Non-pigmented ciliary epithelial cell (primary cell): Measurements from ENCODE around the gene AP2A1.
"Not testable (repeated sequence)": the region's sequence is repeated elsewhere in the genome, so short reads cannot be mapped to it uniquely, and the experiment has no call there.

ENCODE experiments used
- DNase-seq: peaks from one replicate; pipeline ENCODE4 v3.0.0-alpha.2; 2010; ENCODE audit warnings: low read depth

Gene AP2A1

DNA sequence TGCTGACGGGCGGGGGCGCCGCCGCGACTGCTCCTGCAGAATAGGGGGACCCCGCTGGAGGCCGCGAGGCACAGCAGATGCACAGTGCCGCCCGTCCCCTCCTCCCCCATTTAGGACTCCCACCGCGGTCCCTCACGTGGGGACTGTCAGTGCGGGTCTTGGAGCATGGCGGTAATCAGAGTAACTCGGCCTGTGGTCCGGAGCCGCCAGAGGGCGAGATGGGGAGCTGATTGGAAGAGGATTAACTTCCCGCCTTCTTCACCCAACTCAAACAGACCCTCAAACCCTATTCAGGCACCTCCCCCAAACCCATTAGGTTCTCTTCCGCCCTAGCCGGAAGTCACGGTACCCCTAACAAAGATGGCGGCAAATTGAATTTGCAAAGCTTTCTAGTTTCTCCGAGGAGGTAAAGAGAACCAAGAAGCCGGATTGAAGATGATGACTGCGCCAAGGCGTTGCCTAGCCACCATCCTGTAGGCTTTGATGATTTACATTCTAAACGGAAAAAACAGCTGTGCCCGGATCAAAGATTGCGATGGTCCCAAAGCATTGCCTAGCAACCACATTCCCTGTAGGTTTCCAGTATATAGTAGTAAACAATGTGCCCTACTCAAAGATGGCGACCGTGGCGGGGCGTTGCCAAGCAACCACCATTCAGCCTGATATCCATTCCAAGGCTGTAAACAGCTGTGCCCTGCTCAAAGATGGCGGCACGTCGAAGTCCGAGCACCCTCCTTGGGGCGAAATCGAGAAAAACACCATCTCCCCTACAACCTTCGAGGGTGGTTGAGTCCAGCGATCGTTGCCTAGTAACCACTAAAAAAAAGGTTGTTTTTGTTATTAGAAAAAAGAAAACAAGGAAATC is 46.4 kb downstream of the AP2A1 start, which contains the start of gene FUZ:
FUZ (minus strand) TSS at position 296 of the 865 bp plus-strand sequence; CDS start at position 110, 186 bp downstream.
- peak; percentile 93 for DNase-seq

DNA sequence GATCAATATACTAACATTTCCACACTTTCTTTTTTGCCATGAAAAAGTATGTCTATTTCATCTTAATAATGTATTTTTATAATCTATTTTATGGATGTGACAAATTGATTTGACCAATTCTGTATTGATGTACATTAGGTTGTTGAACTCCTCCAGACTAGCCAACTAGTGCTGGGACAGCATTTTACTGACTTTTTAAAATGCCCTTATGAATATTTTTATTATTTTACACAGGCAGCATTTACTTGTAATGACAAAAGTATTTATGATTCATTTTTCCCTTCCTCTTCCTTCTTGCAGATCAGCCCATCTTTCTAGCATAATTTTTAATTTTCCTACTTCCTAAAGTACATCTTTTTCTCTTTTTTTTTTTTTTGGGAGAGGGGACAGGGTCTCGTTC is 47.2 kb downstream of the AP2A1 start:
- no peak for DNase-seq

DNA sequence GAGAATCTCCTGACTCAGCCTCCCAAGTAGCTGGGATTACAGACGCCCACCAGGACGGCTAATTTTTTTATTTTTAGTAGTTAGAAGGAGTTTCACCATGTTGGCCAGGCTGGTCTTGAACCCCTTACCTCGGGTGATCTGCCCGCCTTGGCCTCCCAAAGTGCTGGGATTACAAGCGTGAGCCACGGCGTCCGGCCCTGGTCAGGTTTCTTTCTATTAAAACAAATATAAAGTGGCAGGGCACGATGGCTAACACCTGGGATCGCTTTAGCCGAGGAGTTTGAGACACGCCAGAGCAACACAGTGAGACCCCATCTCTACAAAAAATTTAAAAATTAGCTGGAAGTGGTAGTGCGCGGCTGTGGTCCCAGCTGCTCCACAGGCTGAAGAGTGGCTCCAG is 49.8 kb downstream of the AP2A1 start:
- DNase-seq: no peak

DNA sequence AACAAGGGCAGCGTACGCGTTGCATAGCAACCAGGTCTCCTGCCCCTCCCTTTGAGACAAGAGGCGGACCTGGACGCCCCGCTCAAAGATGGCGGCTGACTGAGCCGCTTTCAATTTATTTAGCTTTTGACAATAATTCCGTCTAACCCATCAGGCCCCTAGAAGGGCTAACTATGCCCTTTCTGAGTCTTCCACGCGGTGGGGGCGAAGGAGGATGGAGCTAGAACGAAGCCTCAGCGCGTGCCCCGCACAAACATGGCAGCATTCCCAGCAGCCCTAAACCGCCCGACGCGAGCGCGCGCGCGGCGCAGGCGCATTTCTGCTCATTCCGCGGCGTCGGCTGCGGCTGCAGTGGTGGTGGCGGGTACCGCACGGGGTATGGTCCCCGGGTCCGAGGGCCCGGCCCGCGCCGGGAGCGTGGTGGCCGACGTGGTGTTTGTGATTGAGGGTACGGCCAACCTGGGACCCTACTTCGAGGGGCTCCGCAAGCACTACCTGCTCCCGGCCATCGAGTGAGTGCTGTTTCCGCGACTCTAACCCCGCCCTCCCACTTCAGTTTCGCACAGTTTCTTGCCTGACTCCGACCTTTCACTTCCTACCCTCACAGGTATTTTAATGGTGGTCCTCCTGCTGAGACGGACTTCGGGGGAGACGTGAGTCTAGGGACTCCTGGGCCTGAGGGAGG is 51.3 kb downstream of the AP2A1 start, which contains the start of gene MED25:
MED25 (plus strand) TSS at position 326 of the 685 bp plus-strand sequence; CDS start at position 379, 53 bp downstream.
- DNase-seq: no peak

DNA sequence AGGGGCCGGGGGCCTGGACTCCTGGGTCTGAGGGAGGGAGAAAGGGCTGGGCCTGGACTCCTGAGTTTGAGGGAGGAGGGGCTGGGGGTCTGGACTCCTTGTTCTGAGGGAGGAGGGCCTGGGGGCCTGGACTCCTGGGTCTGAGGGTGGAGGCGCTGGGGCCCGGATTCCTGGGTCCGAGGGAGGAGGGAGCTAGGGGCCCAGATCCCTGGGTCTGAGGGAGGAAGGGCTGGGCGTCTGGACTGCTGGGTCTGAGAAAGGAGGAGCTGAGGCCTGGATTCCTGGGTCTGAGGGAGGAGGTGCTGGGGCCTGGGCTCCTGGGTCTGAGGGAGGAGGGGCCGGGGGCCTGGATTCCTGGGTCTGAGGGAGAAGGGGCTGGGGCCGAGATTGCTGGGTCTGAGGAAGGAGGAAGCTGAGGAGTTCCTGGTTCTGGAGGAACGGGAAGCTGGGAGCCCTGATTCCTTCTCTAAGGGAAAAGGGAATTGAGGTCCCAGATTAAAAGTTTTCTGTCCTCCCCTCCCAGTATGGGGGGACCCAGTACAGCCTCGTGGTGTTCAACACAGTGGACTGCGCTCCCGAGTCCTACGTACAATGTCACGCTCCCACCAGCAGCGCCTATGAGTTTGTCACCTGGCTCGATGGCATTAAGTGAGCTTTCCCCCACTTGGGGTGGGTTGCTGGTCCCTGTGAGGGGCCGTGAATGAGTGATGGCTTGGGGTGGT is 52.0 kb downstream of the AP2A1 start:
- DNase-seq: no peak

DNA sequence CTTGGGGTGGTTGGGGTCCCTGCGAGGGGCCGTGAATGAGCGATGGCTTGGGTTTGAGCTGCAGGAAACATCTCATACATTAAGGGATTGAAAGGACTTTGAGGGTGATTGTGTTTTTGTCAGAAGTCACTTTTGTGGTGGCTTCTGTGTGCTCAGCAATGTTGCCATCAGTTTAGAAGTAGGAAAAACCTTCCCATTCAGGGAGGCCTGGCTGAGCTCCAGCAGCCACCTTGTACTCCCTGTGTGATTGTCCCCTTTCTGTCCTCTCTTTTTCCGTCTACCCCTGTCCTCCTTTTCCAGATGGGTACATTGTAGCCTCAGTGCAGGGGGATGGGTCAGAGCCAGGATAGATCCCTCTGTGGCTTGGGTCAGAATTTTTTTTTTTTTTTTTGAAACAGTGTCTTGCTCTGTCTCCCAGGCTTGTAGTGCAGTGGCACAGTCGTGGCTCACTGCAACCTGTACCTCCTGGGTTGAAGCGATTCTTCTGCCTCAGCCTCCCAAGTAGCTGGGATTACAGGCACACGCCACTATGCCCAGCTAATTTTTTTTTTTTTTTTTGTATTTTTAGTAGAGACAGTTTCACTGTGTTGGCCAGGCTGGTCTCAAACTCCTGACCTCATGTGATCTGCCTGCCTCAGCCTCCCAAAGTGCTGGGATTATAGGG is 52.8 kb downstream of the AP2A1 start:
- DNase-seq: not testable (repeated sequence)

DNA sequence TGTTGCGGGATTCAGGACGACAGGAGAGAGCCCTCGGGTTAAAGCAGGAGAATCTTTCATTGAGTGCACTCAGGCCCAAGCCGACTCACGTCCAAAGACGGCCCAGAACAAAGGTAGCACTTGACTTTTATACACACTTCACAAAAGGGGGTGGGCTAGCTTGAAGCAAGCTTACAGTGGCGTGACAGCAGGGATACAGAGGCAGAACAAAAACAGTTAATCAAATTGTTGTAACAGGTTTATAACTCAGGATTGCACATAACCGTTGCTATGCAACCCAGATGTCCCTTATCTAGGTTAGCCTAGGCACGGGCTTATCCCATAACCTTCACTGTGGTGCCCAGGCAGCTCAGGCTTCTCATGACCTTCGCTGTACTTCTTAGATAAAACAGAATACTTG is 53.3 kb downstream of the AP2A1 start:
- no peak for DNase-seq

DNA sequence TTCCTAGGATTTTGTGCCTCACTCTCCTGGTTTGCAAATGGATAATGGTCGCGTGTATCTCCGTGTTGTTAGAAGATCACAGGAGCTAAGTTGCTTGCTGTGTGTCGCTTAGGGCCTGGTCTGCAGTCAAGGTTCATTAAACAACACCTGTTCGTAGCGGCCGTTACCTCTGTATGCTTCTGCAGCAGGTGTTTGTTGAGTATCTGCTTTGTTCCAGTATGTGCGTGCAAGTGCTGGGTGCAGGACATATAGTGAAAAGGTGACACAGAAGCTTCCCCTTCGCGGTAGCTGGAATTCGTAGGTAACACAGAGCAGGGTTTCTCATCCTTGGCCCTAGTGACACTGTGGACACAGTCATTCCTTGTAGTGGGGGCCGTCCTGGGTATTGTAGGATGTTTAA is 56.7 kb downstream of the AP2A1 start:
- no peak for DNase-seq

DNA sequence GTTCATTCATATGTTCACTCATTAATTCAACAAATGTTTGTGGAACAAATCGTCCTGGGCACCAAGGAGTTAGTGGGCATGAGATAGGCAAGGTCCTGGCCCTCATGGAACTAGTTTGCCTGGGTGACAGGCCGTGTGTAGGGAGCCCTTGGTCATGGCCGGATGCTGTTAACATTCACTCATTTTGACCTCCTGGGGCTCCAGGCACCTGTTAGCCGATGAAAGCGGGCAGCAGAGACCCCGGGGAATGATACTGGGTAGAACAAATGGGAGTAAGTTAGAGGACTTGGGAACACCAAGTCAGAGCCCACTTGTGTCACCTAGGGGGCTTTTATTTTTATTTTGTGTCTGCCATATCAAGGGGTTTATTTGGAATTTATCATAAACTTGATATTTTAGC is 57.9 kb downstream of the AP2A1 start:
- no peak for DNase-seq

DNA sequence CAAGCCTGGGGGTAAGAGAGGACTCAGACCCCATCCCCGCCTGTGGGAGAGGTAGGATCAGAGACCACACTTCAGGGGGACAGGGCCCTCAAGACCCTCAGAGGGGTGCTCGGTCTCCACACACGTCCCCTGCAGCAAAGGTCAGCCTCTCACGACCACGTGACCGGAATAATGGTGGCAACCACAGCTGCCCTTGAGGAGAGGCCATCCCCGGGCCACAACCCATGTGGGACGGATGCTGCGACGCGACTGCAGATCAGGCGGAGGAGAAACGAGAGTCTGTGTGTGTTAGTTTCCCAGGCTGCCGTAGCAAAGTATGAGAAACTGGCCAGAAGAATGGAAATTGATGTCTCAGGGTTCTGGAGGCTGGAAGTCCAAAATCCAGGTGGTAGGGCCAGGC is 60.2 kb downstream of the AP2A1 start:
- no peak for DNase-seq

DNA sequence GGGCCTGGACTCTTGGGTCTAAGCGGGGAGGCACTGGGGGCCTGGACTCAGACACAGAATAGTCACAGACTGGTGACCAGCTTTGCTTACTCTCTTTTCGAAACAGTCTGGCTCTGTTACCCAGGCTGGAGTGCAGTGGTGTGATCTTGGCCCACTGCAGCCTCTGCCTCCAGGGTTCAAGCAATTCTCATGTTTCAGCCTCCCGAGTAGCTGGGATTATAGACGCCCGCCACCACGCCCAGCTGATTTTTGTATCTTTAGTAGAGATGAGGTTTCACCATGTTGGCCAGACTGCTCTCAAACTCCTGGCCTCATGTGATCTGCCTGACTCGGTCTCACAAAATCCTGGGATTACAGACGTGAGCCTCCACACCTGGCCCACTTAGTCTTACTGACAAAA is 62.4 kb downstream of the AP2A1 start:
- no peak for DNase-seq

DNA sequence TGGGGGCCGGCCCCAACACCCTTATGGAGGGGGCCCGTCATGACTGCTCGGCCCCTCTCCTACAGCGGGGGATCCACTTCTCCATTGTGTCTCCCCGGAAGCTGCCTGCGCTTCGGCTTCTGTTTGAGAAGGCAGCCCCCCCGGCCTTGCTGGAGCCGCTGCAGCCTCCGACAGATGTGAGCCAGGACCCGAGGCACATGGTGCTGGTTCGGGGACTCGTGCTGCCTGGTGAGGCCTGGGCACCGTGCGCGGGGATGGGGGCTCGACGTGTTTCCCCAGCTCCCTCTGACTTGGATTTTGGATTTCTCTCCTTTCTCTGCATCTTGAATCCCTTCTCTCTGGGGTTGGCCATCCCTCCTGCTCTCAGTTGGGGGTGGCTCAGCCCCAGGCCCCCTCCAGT is 62.9 kb downstream of the AP2A1 start:
- DNase-seq: no peak

DNA sequence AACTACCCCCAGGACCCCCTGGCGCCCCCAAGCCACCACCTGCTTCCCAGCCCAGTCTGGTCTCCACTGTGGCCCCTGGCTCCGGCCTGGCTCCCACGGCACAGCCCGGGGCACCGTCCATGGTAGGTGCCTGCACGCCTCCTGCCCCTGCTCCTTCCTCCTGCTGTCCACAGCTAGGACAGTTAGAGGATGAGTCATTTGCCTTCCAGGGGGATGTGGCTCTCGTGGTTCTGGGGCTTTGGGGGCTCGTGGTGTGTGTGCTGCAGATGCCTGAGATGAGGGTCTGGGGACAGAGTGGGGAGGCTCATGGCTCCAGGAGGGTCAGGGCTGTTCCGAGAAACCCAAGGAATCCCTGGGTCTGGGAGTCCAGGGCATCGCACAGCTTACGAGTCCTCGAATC is 64.0 kb downstream of the AP2A1 start:
- DNase-seq: no peak

DNA sequence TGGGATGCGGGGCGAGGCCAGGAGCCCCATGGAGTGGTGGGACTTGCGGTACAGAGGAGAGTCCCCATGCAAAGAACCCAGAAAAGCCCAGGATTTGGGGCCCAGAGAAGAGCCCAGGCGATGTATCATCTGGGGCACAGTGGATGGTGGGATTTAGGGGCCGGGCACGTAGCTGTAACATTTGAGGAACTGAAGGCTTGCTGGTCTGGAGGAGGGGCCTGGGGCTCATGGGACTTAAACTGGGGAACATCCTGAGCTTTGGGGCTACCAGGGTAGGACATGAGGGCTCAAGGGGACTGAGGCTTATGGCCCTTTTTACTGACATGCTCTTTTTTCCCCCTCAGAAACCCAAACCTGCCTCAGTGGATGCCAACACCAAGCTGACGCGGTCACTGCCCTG is 64.8 kb downstream of the AP2A1 start:
- no peak for DNase-seq

DNA sequence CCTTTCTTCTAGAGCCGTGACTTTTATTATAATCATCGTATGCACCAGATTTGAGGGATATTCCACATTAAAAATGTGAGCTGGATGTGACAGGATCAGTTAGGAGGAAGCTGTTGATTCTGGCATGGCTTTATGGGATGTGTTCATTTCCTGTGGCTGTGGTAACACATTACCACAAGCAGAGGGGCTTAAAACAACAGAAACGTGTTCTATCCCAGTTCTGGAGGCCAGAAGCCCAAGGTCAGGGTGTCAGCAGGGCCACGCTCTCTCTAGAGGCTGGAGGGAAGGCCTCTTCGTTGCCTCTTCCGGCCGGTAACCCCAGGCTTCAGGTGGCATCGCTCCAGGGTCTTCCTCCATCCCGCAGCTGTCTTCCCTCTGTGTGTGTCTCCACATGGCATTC is 65.8 kb downstream of the AP2A1 start:
- no peak for DNase-seq

DNA sequence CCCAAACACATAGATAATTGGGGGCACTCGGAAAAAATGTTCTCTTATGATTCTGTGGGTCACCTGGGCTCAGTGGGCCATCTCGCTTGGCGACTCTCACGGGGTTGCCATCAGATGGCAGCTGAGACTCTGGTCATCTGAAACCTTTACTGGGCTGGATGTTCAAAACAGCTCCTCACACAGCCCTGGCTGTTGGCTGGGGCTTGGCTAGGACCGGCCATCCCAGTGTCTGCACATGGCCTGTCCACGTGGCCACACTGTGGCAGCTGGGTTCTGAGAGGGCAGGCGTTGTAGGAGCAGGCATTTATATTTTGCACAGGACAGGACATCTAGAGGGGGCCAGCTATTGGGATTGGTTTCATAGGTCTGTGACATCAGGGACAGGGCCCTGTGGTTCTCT is 66.8 kb downstream of the AP2A1 start:
- no peak for DNase-seq

DNA sequence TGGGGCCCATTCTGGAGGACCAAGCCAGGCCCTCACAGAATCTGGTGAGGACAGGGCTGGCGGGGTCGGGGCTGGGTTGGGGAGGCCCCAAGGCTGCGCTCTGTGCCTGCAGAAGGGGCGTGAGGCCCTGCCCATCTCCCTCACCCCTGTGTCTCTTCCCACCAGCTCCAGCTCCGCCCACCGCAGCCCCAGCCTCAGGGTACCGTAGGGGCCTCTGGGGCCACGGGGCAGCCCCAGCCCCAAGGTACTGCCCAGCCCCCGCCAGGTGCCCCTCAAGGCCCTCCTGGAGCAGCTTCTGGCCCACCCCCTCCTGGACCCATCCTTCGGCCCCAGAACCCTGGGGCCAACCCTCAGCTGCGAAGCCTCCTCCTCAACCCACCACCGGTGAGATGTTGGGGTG is 68.8 kb downstream of the AP2A1 start:
- DNase-seq: no peak

DNA sequence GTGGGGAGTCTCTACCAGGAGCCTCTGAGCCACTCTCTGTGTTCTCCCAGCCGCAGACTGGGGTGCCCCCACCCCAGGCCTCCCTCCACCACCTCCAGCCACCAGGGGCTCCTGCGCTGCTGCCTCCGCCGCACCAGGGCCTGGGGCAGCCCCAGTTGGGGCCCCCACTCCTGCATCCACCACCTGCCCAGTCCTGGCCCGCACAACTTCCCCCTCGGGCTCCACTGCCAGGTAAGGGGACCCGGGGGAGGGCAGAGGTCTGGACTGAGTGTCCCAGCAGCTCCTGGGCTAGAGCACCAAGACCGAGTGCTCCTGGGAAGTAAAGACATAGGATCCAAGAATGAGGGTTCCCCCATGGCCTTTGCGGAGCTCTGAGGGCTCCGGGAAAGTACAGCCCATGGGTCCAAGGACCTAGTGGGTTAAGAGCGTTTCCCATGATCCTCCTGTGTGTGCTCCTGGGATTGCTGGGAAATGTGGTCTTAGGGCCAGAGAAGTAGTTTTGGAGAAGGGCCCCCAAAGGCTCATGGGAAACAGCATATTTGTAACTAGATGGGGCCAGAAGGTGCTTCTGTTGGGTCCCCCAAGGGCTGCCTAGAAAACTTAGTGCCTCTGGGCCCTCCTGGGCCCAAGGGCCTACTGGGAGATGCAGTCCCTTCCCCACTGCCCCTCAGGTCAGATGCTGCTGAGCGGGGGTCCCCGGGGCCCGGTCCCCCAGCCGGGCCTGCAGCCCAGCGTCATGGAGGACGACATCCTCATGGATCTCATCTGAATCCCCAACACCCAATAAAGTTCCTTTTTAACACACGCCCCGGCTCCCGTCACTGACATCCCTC is 69.6 kb downstream of the AP2A1 start:
- DNase-seq: no peak

DNA sequence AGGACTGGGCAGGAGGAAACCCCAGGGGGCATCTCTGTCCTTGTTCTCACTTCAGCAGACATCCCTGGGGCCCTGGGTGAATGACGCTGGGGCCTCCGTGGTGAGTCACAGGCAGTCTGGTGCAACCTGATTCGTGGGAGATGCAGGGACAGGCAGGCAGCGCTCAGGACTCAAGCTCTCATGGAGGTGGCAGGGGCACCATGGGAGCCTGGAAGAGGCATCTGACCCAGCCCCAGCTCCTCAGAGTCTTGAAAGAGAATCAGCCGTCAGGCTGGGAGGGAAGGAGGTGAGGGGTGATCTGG is 70.2 kb downstream of the AP2A1 start:
- DNase-seq: peak; percentile 17

DNA sequence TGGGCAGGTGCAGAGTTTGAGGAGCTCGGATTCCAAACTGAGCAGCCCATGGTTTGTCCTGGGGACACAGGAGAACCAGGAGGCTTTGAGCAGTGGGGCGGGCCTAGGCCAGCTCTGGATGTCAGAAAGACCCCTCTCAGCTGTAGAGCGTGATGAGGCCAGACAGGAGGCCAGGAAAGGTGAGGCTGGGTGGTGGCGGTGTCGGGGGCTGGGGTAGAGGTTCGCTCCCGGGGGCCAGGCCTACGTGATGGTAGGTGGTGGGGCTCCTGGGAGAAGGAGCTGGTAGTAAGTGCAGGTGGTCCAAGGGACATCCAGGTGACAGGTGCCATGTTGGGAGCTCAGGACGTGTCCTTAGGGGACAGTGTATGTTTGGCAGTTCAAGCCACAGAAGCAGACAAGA is 70.6 kb downstream of the AP2A1 start:
- DNase-seq: no peak

DNA sequence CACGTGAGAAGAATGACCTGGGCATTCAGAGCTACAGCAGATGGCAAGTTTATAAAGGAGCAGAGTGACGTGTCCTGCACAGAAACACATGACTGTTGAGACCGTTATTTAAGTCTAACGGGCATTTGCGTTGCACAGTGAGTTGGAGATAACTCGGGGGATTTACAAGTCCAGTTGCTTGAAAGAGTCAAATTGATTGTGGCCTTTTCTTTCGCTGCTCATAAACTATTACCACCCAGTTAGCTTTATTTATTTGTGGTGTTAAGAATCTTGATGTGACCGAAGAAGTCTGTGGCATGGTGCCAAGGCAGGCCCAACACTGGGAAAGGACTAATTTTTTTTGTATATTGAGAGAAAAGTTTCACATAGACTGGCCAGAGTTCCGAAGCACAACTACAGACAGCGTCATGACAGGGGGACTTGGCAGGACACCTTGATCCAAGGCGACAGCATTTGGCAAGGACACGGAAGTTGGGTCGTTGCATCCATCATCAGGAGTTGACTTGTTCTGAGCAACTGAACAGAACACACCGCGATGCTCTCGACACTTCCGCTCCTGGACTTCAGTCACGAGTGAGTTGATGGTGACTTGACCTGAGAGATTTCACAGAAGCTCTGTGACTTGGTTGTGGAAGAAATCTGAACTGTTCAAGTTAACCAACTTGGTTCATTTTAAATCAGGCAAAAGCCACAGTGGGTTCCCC is 72.2 kb downstream of the AP2A1 start:
- no peak for DNase-seq
